ENCODE data around the gene CRYGC.
A peak's percentile ranks its signal among the peaks of the same experiment; 100 is the strongest.
"Not testable (repeated sequence)": the region's sequence is repeated elsewhere in the genome, so short reads cannot be mapped to it uniquely, and the experiment has no call there.

CRYGC gene

DNA sequence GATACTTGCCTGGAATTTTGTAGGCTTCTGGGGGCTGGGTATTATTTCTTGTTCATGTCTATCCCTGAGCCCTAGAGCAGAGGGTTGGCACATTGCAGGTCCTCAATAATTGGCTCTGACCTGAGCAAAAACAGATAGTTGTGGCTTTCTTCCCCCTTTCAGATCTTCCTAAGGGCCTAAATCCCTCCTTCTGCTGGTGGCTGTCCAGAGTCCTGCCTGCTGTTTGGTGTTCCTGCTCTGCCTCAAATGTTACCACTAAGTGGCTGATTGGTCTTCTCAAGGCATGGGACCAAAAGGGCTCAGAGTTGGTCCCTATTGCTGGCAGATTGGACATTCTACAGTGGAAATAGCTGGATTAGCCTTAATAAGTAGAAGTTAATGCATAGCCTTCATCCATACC is 17.4 kb upstream of the CRYGC start:
- no peaks in the 10 kb centered on the region for H3K4me1 Mint-ChIP-seq (ENCODE audit: low read depth)
- H3K27ac Mint-ChIP-seq, result no peak overlapping the region
- H3K36me3 Mint-ChIP-seq, result no peaks in the 10 kb centered on the region
- H3K27me3 Mint-ChIP-seq, result peaks cover 4% of the 10 kb centered on the region
- no peak overlapping the region for H3K4me3 Mint-ChIP-seq
- no peaks in the 10 kb centered on the region for H3K9me3 Mint-ChIP-seq (ENCODE audit: low read depth)

GRCh38 chr2:208146006-208146405 is 16.4 kb upstream of the CRYGC start, which contains the start of gene CRYGB:
Gene CRYGB (minus strand): TSS chr2:208146158. CDS start chr2:208146120, 38 bp downstream.
- peaks cover 2% of the 10 kb centered on the region for H3K27me3 Mint-ChIP-seq
- no peak within 1 kb of the TSS for H3K27ac Mint-ChIP-seq
- H3K4me1 Mint-ChIP-seq (ENCODE audit: low read depth), result no peaks in the 10 kb centered on the region
- H3K4me3 Mint-ChIP-seq, result no peak within 1 kb of the TSS
- H3K36me3 Mint-ChIP-seq, result no peaks in the 10 kb centered on the region
- no peaks in the 10 kb centered on the region for H3K9me3 Mint-ChIP-seq (ENCODE audit: low read depth)

DNA sequence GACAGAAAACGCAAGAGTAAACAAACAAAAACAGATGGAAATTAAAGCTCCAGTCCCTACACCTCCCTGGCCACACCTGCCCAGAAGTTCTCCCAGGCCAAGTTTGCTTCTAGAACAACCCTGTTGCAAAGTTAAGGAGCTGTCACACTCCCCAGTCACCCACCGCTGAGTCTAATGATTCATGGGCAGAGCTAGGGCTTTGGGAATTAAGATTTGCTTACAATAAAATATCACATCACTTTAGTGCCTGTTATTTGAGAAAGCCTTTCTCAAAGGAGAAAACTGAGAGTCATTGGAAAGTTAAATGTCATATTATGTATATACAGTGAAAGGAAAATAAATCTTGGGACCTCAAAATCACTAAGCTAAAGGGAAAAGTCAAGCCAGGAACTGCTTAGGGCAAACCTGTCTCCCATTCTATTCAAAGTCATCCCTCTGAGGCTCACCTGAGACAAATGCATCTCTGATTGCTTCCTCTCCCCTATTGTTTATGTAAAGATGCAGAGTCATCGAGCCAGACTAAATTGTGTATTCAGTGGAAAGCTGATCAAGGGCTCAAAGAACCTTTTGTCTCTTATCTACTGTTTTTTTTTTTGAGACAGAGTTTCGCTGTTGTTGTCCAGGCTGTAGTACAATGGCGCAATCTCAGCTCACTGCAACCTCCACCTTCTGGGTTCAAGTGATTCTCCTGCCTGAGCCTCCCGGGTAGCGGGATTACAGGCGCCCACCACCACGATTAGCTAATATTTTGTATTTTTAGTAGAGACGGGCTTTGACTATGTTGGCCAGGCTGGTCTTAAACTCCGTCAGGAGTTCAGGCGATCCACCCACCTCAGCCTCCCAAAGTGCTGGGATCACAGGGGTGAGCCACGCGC is 13.5 kb upstream of the CRYGC start:
- H3K4me3 Mint-ChIP-seq, result no peak overlapping the region
- H3K4me1 Mint-ChIP-seq (ENCODE audit: low read depth), result no peaks in the 10 kb centered on the region
- no peaks in the 10 kb centered on the region for H3K27me3 Mint-ChIP-seq
- no peak overlapping the region for H3K27ac Mint-ChIP-seq
- H3K9me3 Mint-ChIP-seq (ENCODE audit: low read depth), result peaks cover under 1% of the 10 kb centered on the region
- peaks cover 2% of the 10 kb centered on the region for H3K36me3 Mint-ChIP-seq

GRCh38 chr2:208142240-208142924 is 12.8 kb upstream of the CRYGC start:
- H3K27ac Mint-ChIP-seq, result no peak overlapping the region
- no peak overlapping the region for H3K4me3 Mint-ChIP-seq
- H3K36me3 Mint-ChIP-seq, result peaks cover 2% of the 10 kb centered on the region
- no peaks in the 10 kb centered on the region for H3K4me1 Mint-ChIP-seq (ENCODE audit: low read depth)
- H3K9me3 Mint-ChIP-seq (ENCODE audit: low read depth), result peaks cover 4% of the 10 kb centered on the region
- H3K27me3 Mint-ChIP-seq, result no peaks in the 10 kb centered on the region

DNA sequence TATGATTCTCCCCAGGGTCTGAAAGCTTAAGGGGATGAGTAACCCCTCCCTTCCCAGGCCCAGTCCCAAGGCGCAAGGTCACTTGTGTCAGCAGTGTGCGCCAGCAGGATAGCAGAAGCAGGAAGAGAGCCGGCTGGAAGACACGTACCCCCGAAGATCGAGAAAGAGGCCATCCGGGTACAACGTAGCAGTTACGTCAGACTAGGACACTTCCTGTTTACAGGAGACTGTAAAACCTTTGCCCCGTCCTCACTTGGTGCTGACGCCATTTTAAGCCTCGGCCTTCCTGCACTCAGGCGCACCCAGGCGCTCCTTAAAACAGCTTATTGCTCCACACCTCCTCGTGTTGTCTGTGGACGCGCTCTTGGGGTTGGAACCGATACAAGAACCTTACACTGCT is 9.8 kb upstream of the CRYGC start:
- Mint-ChIP-seq H3K9me3 (ENCODE audit: low read depth) (peaks cover 4% of the 10 kb centered on the region), H3K27me3 (no peaks in the 10 kb centered on the region), H3K4me1 (ENCODE audit: low read depth) (peaks cover 13% of the 10 kb centered on the region), H3K36me3 (peaks cover 2% of the 10 kb centered on the region), H3K27ac (no peak overlapping the region), H3K4me3 (no peak overlapping the region)

DNA sequence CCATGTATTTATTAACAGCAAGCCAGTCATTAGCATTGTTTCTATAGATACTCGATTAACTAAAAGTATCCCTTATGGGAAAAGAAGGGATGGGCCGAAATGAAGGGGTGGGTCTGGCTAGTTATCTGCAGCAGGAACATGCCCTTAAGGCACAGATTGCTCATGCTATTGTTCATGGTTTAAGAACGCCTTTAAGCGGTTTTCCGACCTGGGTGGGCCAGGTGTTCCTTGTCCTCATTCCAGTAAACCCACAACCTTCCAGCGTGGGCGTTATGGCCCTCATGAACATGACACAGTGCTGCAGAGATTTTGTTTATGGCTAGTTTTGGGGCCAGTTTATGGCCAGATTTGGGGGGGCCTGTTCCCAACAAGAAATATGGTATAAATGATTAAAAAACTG is 8.7 kb upstream of the CRYGC start:
- not testable (repeated sequence) for H3K9me3 Mint-ChIP-seq (ENCODE audit: low read depth); H3K36me3 Mint-ChIP-seq

DNA sequence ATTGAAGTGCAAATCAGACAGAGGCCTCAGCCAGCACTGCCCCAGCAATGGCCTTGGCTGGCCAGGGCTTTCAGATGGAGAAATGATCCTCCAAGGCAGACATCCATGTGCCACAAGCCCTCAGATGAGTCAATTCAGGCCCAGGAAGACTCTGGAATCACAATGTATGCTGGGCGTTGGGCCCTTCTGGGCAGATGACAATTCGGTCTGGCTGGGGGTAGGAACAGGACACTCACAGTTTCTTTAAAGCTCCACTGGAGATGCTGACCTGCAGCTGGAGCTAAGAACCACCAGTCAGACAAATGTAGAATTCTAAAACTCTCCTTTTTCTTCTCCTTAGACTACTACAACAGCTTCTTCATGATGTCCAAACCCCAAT is 7.1 kb upstream of the CRYGC start:
- Mint-ChIP-seq H3K4me3 (no peak overlapping the region), H3K27ac (no peak overlapping the region), H3K36me3 (peaks cover 2% of the 10 kb centered on the region), H3K9me3 (ENCODE audit: low read depth) (peaks cover 4% of the 10 kb centered on the region), H3K27me3 (no peaks in the 10 kb centered on the region), H3K4me1 (ENCODE audit: low read depth) (peaks cover 13% of the 10 kb centered on the region)

More for the DNA sequence above, 8.7 kb upstream of the CRYGC start:
- not testable (repeated sequence) for H3K4me3 Mint-ChIP-seq, H3K27me3 Mint-ChIP-seq, H3K27ac Mint-ChIP-seq
- peaks cover 13% of the 10 kb centered on the region for H3K4me1 Mint-ChIP-seq (ENCODE audit: low read depth)

- Mint-ChIP-seq H3K4me3 (no peak overlapping the region), H3K27me3 (no peaks in the 10 kb centered on the region), H3K36me3 (peaks cover 2% of the 10 kb centered on the region), H3K9me3 (ENCODE audit: low read depth) (peaks cover 4% of the 10 kb centered on the region), H3K27ac (no peak overlapping the region), H3K4me1 (ENCODE audit: low read depth) (peaks cover 13% of the 10 kb centered on the region)
These were observed 6.4 kb upstream of the CRYGC start for GRCh38 chr2:208135794-208136715.

GRCh38 chr2:208134928-208135586 is 5.4 kb upstream of the CRYGC start:
- H3K27me3 Mint-ChIP-seq, result no peaks in the 10 kb centered on the region
- peaks cover 2% of the 10 kb centered on the region for H3K36me3 Mint-ChIP-seq
- peaks cover 4% of the 10 kb centered on the region for H3K9me3 Mint-ChIP-seq (ENCODE audit: low read depth)
- H3K27ac Mint-ChIP-seq, result no peak overlapping the region
- H3K4me1 Mint-ChIP-seq (ENCODE audit: low read depth), result peaks cover 13% of the 10 kb centered on the region
- no peak overlapping the region for H3K4me3 Mint-ChIP-seq

DNA sequence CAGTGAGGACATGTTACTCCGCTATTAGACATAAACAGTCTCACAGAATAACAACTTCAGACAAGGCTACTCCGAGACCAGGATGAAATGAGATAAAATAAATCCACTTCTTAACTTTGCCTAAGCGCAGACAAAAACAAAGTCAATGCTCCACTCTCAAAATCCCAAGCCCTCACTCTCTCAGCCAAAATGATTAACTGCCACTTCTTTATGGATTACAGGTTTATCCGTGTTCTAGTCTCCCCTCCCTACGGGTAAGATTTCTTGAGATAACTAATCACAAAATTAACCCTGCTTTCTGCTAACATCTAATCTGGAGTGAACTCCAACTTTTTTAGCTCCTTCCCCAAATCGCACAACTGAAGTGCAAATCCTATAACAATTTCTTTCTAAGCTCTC is 1.1 kb upstream of the CRYGC start:
- H3K36me3 Mint-ChIP-seq, result no peaks in the 10 kb centered on the region
- no peaks in the 10 kb centered on the region for H3K9me3 Mint-ChIP-seq (ENCODE audit: low read depth)
- H3K4me1 Mint-ChIP-seq (ENCODE audit: low read depth), result peaks cover 10% of the 10 kb centered on the region
- H3K4me3 Mint-ChIP-seq, result no peak overlapping the region
- no peaks in the 10 kb centered on the region for H3K27me3 Mint-ChIP-seq
- no peak overlapping the region for H3K27ac Mint-ChIP-seq

GRCh38 chr2:208128136-208128535 is 1.5 kb downstream of the CRYGC start:
- no peak overlapping the region for H3K27ac Mint-ChIP-seq
- no peak overlapping the region for H3K4me3 Mint-ChIP-seq
- no peaks in the 10 kb centered on the region for H3K36me3 Mint-ChIP-seq
- H3K4me1 Mint-ChIP-seq (ENCODE audit: low read depth), result peaks cover 5% of the 10 kb centered on the region
- peaks cover 12% of the 10 kb centered on the region for H3K27me3 Mint-ChIP-seq
- H3K9me3 Mint-ChIP-seq (ENCODE audit: low read depth), result no peaks in the 10 kb centered on the region

- Mint-ChIP-seq H3K27me3 (peaks cover 12% of the 10 kb centered on the region), H3K4me3 (no peak overlapping the region)
These were observed 2.5 kb downstream of the CRYGC start for GRCh38 chr2:208127090-208127489.

DNA sequence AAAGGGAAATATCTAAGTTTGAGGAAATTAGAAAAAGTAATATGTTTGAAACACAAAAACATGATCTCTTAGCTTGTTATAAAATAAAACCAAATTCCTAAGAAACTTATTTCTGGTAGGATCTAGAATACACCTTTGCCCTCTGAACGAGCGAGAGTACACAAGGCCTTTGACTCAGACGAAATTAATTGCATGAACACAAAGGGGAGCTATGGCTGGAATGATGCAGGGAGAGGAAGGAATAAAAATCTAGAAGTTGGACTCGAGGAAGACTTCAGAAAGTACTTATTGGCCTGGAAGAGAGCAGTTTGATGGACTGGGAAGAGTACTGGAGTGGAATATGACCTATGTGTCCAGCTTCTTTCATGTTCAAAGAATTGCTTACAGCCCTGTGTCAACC is 4.4 kb downstream of the CRYGC start:
- Mint-ChIP-seq H3K4me3 (no peak overlapping the region), H3K36me3 (no peaks in the 10 kb centered on the region), H3K9me3 (ENCODE audit: low read depth) (no peaks in the 10 kb centered on the region), H3K27ac (no peak overlapping the region), H3K4me1 (ENCODE audit: low read depth) (peaks cover 5% of the 10 kb centered on the region), H3K27me3 (peaks cover 12% of the 10 kb centered on the region)

More at GRCh38 chr2:208127090-208127489, 2.5 kb downstream of the CRYGC start:
- H3K9me3 Mint-ChIP-seq (ENCODE audit: low read depth), result no peaks in the 10 kb centered on the region
- H3K27ac Mint-ChIP-seq, result no peak overlapping the region
- peaks cover 5% of the 10 kb centered on the region for H3K4me1 Mint-ChIP-seq (ENCODE audit: low read depth)
- H3K36me3 Mint-ChIP-seq, result no peaks in the 10 kb centered on the region

- not testable (repeated sequence) for H3K27ac Mint-ChIP-seq; H3K4me1 Mint-ChIP-seq (ENCODE audit: low read depth); H3K36me3 Mint-ChIP-seq; H3K9me3 Mint-ChIP-seq (ENCODE audit: low read depth)
- Mint-ChIP-seq H3K27me3 (peaks cover 12% of the 10 kb centered on the region), H3K4me3 (peak within 1 kb of the TSS; percentile 57)
These were observed 5.5 kb downstream of the CRYGC start, which contains the start of gene CRYGD for GRCh38 chr2:208124013-208124715. Gene CRYGD (minus strand): TSS chr2:208124524. CDS start chr2:208124473, 51 bp downstream.
